GM19395 (cell line): ENCODE results near the gene CHRNG.

Experiments used
- ATAC-seq: cut with Tn5 transposase; IDR thresholded peaks from one replicate; pipeline ENCODE4 v1.9.1; 2021; ENCODE audit warnings: mild to moderate bottlenecking, moderate library complexity; ENCODE audit not compliant: unreplicated experiment

Gene CHRNG, protein sequence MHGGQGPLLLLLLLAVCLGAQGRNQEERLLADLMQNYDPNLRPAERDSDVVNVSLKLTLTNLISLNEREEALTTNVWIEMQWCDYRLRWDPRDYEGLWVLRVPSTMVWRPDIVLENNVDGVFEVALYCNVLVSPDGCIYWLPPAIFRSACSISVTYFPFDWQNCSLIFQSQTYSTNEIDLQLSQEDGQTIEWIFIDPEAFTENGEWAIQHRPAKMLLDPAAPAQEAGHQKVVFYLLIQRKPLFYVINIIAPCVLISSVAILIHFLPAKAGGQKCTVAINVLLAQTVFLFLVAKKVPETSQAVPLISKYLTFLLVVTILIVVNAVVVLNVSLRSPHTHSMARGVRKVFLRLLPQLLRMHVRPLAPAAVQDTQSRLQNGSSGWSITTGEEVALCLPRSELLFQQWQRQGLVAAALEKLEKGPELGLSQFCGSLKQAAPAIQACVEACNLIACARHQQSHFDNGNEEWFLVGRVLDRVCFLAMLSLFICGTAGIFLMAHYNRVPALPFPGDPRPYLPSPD

DNA sequence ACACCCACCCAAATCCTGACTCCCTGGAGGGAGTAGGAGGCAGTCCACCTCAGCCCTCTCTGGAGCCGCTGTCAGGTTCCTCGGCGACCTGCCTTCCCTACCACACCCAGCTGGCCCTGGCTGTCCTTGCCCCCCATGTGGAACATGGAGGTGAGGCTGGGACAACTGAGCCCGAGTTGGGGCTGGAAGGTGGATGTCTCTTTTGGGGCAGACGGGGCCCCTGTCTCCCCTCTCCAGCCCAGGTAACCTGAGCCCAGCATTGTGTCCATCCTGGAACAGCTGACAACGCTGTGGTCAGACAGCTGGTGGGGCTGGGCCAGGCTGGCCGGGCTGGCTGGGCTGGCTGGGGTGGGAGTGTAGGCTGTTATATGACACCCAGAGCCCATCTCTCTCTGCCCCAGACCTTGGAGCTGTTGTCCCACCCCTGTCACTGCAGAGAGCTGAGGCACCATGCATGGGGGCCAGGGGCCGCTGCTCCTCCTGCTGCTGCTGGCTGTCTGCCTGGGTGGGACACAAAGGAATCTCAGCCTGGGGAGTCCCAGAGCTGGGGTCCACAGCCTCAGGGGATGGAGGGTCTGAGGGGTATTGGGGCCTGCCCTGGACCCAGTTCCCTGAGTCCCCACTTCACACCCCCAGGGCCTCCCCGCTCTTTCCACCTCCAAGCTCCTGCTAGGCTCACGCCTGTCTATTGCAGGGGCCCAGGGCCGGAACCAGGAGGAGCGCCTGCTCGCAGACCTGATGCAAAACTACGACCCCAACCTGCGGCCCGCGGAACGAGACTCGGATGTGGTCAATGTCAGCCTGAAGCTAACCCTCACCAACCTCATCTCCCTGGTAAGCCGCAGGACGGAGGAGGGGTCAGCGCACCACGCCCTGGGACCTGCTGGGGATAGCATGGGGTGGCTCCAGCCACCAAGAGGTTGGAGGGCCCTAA lies at the start of gene CHRNG:
Gene CHRNG, plus strand, starts transcription at position 395 of the 934 bp plus-strand sequence. Its CDS starts 56 bp downstream, at position 451.
- ATAC-seq, result no peak

DNA sequence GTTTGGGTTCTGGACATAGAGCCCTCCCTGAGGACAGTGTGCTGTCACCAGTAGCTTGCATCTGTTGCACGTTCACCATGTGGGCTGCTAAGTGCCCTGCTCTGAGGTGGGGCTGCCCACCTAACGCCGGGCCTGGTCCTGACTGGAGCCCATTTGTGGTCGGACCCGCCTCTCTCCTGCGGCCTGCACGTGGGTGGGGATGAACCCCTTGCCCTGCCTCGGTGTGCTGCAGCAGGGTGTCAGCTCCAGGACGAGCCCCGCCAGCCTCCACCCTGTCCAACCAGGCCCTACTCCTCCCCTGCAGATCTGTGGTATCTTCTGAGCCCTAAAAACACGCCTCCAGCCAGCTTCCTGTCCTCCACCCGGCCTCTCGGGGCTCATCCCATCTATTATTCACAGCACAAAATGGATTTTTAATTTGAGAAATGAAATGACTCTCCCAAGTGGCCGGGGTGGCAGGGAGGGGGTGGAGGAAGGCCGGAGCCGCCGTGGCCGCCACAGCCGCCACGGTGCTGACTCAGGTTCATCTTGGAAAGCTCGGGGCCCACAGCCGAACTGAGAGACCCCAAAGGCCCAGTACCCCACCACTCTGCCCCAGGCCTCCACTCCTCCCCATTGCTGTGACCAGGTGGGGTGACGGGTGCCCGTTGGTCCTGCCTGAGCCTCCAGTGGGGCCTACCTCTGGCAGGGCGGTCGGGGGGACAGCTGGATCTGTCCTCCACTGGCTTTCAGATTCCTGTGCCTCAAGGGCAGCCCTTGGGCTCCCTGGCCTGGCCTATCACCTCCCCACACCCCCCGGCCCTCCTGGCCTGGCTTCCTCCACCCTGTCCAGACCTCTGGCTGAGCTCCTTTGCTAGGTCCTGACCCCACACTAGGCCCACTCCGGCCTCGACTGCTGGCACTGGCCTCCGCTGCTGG lies 49.0 kb upstream of the CHRNG start:
- no peak for ATAC-seq

DNA sequence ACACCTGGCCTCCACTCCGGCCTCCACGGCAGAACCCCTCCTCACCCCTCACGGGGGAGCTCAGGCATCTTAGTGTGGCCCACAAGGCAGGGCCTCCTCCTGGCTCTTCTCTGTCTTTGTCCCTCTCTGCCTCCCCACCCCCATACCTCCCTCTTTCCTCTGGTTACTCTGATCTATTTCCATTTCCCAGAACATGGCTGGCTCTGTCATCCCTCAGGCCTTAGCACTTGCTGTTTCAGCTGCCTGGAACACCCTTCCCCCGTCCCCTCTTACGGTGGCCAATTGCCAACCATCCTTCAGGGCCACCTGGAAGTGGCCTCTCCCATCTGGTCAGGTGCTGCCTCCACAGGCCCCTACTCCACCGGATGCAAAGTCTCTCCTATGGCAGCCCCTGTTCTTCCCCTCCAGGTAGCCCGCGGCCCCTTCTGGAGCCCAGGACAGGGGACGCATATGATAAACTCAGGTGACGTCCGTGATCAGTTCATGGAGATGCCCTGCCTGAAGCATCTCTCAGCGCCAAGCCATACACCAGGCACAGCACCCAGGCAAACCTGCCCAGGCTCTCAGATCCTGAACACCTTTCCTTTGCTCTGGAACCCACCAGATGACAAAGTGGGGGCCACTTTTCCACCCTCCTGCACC lies 48.2 kb upstream of the CHRNG start:
- ATAC-seq, result no peak

DNA sequence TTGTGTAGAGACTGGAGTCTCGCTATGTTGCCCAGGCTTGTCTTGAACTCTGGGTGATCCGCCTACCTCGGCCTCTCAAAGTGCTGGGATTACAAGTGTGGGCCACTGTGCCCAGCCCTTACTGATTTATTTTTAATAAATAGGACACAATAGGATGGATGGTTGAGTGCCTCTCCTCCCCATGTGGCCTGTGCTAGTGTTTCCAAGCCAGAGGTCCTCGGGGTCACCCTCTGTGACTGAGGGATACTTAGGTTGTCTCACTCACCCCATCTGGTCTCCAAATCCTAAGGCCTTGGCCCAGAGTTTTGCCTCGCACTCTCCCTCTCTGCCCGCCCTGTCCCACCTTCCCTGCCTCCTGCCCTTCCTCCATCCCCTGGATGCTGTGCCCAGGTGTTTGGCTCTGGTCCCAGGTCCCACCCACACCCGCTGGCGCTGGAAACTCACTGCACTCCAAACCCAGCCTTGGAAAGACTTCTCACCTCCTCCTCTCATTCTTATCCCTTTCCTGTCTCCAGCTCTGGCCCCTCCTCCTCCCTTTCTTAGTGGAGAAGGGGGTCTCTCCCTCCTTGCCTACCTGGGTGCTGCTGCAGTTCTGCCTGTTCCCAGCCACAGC lies 47.1 kb upstream of the CHRNG start:
- ATAC-seq, result no peak

DNA sequence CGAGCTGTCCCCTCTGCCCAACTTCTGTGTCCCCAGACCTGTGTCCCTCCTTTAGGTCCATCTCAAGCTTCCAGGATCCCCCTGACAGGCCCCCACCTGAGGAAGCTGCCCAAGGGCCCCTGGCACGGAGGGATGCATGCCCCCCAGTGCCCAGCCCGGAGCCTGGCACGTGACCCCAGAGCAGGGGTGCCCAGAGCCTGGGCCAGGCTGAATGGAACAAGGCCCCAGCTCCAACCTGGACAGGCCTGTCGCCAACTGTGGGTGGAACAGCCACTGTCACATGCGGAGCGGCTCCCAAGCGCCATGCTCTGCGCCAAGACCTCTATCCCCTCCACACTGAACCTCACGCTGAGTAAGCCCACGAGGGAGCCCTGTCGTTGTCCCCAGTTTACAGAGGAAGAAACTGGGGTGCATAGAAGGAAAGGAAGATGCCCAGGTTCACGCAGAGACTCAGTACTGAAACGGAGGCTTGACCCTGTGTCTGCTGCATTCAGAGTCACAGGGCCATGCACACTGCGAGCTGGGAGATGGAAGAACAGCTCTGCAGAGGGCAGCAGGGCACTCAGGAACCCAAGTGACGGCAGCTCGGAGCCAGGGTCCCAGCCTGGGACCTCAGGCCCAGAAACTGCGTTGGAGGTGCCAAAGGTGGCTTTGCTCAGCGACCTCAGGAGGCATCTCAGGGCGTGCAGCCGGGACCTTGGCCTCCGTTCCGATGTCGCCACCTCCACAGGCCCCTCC lies 46.4 kb upstream of the CHRNG start:
- ATAC-seq, result no peak

DNA sequence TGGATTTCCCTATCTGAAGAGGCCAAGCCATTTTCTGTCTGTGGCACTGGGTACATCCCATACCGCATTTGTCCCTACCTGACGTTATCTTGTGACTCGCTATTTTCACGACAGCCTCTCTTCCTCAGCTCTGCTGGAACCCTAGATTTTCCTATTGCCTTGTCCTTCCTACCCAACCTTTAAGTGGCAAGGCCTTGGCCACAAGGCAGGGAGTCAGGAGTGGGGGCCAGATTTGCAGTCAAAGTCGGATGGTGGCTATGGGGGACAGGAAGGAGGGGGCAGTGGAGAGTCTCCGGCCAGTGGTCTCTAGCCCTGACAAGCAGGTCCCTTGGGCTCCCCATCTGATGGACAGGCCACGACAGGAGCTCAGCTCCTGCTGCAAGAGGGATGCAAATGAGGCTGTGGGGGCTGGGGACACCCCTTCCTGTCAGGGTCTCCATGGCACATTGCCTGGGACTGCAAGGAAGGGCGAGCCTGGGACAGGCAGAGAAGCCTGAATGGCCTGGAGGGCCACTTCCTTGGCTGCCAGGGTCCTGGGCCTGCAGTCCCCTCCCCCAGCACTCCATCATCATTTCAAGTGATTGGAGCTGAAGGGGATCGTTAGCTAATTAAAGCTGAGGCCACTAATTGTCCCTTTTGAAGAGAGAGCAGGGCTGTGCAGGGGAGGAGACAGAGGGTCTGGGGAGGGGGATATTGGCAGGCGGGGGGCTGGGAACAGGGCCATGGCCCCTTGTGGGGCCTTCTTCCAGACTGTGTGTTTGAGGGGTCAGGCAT lies 45.6 kb upstream of the CHRNG start:
- ATAC-seq, result no peak

DNA sequence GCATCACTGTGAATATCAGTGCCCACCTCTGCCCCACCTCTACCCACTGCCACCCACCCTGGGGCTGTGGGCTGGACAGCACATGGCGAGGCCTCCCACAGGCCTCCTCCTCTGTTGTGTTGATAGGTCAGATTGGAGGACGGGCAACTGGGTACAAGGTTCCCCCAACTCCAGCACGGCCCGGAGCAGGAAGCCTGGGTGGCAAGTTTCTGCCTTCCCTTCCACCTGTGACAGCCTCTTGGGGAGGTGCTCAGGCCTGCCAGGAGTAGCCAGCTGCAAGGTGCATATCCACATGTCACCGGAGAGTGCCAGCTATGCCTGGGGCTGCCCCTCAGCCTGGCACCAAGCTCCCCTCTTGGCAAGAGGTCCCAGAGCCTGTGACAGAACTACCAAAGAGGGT lies 45.0 kb upstream of the CHRNG start:
- no peak for ATAC-seq

DNA sequence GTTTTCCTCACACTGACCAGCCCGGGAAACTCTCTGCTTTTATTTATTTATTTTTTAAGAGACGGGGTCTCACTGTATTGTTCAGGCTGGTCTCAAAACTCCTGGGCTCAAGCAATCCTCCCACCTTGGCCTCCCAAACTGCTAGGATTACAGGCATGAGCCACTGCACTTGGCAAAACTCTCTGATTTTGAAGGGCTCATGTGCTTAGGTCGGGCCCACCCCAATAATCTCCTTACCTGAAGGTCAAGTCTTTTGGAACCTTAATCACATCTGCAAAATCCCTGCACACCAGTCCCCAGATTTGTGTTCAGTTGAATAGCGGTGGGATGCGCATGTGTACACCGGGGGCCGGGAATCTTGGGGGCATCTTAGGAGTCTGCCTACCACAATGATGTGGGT lies 44.2 kb upstream of the CHRNG start:
- no peak for ATAC-seq

DNA sequence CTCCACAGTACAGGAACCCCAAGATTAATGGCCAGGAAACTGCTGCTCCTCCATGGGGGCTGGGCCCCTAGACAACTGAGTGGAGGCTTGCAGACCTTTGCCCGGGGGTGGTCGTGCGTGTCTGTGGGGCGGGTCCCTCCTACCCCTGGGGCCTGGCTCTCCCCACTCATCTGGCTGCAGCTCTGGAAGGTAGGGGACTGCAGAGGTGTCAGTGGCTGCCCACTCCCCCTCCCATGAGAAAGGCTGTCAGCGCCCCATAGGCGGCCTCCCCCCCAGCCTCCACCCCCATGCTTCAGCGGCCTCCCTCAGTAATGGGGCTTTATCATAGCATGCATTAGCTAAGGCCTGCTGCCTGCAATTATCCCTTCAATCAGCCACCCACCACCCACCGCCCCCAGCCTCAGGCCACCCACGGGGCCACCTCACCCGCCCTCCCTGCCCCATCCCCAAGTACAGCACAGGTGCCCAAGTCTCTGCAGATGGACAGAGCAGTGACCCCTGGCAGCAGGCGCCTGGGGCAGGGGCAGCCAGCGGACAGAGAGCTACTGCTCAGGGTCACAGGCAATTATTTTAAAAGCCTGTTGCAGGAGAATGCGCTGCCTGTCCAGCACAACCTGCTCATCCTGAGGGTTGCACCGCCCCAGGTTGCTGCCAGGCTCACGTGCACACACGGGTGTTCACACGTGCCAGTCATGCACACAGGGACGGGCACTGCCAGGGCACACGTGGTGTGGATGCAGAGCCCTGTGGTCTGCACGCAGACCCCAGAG lies 42.8 kb upstream of the CHRNG start:
- ATAC-seq, result no peak

DNA sequence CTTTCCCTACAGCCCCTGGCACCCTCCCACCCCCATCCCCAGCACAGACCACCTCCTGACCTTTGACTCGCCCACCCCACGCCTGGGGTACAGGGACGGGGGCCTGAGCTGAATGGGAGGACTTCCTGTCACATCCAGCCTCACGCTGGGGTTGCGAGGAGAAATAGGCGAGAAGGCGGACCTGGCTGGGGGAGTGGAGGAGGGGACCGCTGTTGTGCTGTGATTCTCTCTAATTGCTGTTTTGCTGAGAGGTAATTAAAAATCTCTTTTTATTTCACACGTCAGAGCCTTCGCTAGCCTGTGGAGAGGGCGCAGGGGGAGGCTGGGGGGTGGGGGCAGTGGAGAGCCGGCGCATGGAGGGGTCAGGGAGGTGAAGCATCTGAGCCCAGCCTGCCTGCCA lies 42.1 kb upstream of the CHRNG start:
- ATAC-seq, result no peak

DNA sequence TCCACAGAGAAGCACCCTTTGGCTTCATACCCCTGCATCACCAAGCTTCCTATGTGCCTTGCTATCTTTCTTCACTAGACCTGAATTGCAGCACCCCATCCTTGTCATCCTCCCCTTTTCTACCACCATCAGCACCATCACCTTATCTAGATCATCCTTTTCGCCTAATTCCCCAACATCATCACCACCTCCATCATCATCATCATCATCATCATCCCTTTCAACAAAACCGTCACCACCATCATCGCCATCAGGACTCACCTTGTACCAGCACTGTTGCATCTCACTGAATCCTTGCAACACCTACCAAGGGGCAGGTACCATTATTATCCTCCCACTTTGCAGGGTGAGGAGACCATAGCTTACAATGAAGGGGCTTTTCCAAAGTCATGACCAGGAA lies 41.0 kb upstream of the CHRNG start:
- ATAC-seq, result no peak

DNA sequence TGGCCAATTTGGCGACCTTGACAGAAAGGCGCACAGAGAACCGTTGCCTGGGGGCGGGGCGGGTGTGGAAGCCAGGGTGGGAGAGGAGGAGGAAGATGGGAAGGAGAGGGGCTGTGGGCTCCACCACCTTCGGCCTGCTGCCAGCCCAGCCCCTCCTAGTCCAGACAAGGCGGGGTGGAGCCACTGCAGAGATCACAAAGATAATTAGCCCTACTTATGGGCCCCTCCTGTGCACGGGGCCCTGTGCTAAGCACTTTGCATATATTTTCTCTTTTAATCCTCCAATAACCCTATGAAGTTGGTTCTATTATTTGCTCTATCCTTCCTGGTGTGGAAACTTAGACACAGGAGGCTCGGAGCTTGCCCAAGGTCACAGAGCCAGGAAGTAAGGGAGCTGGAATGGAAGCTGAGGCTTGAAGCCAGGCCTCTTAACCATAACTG lies 38.1 kb upstream of the CHRNG start:
- no peak for ATAC-seq

DNA sequence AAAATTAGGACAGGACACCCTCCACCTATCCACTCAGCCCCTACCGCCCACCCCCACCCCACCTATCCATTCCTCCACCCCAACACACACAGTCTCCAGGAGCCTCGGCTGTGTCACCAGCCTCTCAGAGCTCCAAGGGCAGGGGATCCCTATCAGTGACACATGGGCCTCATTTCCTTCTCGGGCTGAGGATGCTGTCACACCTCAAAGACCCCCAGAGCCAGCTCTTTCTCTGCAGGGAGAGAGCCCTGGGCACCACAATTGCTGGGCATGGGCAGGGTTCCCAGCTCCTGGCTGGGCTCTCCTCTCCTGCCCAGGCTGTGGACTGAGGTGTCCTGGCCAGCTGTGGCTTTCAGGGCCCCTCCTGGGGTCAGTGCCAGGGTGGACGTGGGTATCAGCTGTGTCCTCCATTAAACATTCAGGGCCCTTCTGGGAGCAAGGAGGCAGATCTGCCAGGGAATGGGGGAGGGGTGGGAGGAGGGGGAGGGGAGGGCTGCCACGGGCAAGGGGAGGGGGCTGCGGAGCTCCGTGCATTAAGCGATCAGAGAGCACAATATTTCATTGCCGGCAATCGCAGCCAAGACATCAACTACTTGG lies 37.6 kb upstream of the CHRNG start:
- no peak for ATAC-seq

DNA sequence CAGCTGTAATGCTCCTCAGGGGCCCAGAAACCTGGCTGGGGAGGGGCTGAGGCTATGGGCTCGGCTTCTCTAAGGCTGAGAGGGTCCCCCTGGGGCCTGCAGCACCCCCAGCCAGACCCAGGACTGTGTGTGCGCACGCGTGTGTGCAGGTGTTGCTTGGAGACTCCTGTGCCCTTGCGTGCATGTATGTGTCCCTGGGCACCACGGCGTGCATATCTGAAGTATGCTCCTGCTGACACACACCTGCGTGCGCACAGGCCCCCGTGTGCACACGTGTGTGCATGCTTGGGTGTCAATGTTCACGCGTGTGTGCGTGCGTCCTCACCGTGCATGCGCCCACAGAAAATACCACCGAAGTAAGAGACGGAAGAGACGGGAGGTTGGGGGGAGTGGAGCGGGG lies 37.0 kb upstream of the CHRNG start:
- ATAC-seq, result no peak

DNA sequence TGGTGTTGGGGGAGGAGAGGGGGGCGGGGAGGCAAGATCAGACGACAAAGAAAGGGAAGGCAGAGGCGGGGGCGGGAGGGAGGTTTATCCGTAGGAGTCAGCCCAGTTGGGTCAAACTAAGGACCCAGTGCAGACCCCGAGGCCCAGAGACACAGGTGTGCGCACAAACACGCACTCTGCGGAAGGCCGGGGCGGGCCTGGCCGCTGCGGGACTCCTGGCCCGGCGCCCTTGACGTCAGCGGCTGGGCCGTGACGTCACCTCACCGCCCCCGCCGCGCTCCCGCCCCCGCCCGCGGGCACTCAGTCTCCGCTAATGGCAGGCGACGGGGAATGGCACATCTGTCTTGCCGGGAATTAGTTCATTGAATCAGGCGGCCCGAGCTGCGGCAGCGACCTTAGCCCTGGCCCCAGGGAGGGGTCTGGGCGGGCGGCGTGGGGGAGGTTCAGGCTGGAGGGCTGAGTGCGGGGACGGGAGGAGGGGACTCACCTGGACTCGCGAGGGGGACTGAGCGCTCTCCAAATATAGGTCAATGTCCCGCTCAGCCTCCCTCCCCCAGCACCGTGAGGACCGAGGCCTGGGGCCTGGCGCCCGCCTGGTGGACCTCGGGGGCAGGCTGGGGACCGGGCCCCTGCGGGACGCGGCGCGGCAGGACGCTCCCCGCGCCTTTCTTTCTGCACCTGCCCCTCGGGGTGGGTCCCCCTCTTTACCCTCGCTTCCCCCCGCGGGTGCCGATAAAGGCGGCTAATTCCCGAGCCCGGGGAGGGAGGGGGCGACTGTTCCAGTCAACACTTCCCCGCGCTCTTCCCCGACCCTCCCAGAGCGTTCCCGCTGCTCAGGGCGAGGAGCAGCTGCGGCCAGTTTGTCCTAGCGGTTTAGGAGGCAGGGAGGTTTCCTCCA lies 36.3 kb upstream of the CHRNG start:
- no peak for ATAC-seq

DNA sequence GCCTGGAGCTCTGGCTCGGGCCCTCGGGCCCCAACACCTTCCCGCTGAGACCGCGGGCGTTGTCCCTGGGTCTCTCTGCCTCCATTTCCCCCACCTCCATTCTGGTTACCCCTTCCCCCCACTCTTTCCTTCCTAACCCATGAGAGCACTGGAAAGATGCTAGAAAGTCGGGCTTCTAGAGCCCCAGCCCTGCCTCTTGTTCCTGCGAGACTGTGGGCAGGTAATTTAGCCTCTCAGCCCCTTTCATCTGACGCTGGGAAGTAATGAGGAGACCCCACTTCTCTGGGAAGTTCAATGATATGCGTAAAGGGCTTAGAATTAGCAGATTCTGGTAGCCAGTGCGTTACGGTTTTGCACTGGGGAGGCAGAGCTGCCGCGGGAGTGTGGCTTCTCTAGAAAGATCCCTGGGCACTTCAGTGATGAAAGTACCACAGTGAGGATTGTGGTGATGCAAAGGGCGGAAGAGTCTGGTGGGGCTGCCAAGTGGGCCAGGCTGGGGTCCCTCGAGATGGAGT lies 35.6 kb upstream of the CHRNG start:
- no peak for ATAC-seq
